ENCODE results near the gene ATF7IP2.
A peak's percentile ranks its signal among the peaks of the same experiment; 100 is the strongest.
"Not testable (repeated sequence)": the region's sequence is repeated elsewhere in the genome, so short reads cannot be mapped to it uniquely, and the experiment has no call there.

The ATF7IP2 gene

GRCh38 chr16:10376229-10376628, 9.6 kb upstream of the ATF7IP2 start:
- DNase-seq (ENCODE audit: low read depth) = no peak

DNA sequence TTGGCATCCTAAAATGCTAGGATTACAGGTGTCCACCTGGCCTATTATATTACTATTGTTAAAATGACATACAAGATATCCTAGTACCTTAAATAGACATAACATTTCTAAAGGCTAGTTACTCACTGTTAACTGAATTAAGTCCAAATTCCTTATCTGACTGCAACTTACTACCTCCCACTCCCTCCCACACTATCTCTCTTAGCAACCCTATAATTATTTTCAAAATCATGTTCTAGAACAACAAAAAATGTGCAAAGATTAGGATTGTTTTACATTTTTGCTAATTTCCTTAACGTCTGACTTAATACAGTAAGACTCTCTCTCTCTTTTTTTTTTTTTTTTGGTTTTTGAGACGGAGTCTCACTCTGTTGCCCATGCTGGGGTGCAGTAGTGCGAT, 2.2 kb upstream of the ATF7IP2 start:
- no peak for DNase-seq (ENCODE audit: low read depth)

DNA sequence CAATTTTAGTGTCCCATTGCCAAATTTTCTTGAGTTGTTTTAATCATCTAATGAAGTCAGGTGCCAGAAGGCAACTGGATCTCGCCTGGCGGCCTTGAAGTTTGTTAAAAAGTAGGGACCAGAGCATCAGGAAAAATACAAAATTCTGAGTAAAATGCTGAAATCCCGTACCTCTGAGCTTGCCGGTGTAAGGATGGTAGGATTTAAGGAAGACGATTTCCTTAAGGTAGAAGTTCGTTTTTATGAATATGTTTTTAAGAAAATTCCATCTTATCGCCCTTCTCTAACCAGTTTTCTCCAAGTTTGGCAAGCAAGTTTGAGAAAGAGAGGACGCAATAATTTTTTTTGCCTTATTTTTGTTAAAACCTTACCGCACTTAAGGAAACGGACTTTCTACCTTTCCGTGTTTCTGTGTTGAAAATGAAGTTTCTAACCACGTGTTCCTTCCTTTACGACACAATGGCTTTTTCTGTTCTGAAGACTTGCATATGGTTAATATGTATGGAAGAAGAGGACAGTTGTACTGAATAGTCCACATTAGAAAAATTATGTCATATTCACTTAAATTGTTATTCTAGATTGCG, 748 bp downstream of the ATF7IP2 start:
- peak; percentile 25 for DNase-seq (ENCODE audit: low read depth)

- no peak for DNase-seq (ENCODE audit: low read depth)
Measured at GRCh38 chr16:10387188-10387617, 1.3 kb downstream of the ATF7IP2 start.

- DNase-seq (ENCODE audit: low read depth) = no peak
Measured at GRCh38 chr16:10388988-10389387, 3.1 kb downstream of the ATF7IP2 start.

DNA sequence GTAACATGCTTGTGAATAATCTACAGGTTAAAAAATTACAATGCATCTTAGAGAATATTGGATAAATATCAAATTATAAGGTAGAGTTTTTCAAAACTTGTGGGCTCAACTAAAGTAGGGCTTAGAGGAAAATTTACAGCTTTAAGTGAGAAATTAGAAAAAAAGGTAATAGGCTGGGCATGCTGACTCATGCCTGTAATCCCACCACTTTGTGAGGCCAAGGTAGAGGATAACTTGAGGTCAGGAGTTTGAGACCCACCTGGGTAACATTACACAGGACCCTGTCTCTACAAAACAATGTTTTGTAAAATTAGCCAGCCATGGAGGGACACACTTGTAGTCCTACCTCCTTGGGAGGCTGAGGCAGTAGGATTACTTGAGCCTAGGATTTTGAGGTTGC, 4.5 kb downstream of the ATF7IP2 start:
- DNase-seq (ENCODE audit: low read depth) = no peak

GRCh38 chr16:10390867-10391266, 5.0 kb downstream of the ATF7IP2 start:
- DNase-seq (ENCODE audit: low read depth) = no peak

DNA sequence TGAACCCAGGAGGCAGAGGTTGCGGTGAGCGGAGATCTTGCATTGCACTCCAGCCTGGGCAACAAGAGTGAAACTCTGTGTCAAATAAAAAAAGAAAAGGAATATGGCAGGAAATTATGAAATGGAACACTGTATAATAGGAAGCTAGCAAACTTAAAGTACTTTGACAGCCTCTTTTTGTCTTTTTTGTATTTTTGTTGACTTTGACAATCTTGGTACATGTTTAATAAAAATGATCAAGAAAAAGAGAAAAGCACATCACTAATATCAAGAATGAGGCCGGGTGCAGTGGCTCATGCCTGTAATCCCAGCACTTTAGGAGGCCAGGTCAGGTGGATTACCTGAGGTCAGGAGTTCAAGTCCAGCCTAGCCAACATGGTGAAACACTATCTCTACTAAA, 5.5 kb downstream of the ATF7IP2 start:
- DNase-seq (ENCODE audit: low read depth) = no peak

GRCh38 chr16:10402975-10403374, 17.1 kb downstream of the ATF7IP2 start:
- peak; percentile 2 for DNase-seq (ENCODE audit: low read depth)

GRCh38 chr16:10405386-10405939, 19.6 kb downstream of the ATF7IP2 start:
- DNase-seq (ENCODE audit: low read depth) = peak; percentile 95

DNA sequence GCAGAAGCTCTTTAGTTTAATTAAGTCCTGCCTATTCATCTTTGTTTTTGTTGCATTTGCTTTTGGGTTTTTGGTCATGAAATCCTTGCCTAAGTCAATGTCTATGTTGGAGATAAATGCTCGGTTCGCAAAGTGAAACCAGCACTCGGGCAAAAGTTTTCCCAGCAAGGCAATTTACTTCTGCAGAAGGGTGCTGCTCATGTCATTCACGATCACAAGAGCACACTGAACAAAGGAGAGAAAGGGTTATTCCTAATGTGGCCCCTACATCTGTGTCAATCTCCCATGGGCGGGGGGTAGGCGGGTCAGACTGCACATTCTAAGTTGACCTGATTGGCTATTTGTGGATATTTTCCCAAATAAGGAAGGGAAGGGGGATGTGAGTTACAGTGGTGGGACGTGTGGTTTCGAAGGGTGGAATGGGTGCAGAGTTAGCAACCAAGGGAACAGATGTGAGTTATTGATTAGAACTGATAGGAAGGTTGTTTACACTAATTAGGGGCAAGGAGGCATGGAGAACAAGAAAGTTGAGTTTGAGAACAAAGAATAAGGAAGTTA, 23.0 kb downstream of the ATF7IP2 start:
- DNase-seq (ENCODE audit: low read depth) = peak; percentile 37

- DNase-seq (ENCODE audit: low read depth) = not testable (repeated sequence)
Measured at GRCh38 chr16:10409713-10410112, 23.9 kb downstream of the ATF7IP2 start.

DNA sequence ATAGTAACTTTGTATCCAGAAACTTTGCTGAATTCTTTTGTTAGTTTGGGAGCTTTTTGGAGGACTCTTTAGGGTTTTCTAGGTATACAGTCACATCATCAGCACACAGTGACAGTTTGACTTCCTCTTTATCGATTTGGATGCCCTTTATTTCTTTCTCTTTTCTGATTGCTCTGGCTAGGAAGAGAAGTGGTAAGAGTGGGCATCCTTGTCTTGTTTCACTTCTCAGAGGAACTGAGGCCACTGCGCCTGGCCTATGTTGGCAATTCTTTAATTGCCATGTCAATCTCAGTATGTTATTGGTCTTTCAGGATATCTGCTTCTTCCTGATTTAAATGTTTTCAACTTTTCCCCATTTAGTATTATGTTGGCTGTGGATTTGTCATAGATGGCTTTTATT, 24.6 kb downstream of the ATF7IP2 start:
- no peak for DNase-seq (ENCODE audit: low read depth)

DNA sequence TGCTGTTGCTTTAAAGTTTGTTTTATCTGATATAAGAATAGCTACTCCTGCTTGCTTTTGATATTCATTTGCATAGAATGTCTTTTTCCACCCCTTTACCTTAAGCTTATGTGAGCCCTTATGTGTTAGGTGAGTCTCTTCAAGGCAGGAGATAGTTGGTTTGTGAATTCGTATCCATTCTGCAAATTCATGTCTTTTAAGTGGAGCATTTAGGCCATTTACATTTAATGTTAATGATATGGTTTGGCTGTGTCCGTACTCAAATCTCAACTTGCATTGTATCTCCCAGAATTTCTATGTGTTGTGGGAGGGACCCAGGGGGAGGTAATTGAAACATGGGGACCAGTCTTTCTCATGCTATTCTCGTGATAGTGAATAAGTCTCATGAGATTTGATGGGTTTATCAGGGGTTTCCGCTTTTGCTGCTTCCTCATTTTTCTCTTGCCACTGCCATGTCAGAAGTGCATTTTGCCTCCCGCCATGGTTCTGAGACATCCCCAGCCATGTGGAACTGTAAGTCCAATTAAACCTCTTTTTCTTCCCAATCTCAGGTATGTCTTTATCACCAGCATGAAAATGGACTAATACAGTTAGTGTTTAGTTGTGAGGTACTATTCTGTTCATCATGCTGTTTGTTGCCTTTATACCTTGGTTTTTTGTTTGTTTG, 27.2 kb downstream of the ATF7IP2 start:
- DNase-seq (ENCODE audit: low read depth) = no peak

- DNase-seq (ENCODE audit: low read depth) = not testable (repeated sequence)
Measured at GRCh38 chr16:10418204-10418603, 32.3 kb downstream of the ATF7IP2 start.

GRCh38 chr16:10419701-10420100, 33.8 kb downstream of the ATF7IP2 start:
- DNase-seq (ENCODE audit: low read depth) = no peak

GRCh38 chr16:10421596-10421995, 35.7 kb downstream of the ATF7IP2 start:
- DNase-seq (ENCODE audit: low read depth) = no peak

DNA sequence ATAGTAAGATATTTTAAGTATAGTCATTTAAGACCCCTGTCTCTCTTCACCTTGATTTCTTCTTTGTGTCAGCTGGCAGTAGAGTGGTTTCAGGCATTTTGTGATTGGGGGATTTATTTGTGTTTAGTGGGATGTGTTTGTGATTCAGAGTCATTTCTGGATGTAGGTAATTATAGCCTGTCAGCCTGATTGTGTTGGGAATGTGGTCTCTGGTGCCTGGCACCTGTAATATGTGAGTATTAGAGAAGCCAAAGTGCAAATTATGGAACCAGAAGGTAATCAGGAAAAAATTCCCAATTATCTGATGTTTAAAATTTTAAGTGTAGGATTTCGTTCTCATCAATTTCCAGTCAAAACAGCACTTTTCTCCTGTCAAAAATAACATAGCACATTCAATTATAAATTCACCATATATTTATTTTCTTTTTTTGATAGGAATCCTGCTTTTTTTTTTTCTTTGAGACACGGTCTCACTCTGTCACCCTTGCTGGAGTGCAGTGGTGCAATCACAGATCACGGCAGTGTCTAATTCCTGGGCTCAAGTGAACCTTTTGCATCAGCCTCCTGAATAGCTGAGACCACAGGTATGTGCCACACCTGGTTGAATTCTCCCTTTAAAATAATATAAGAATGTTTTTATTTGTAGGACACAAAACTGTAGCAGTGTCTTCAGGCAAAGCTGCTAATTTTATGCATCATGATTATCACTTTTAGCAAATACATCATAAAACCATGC, 42.7 kb downstream of the ATF7IP2 start:
- DNase-seq (ENCODE audit: low read depth) = no peak

- DNase-seq (ENCODE audit: low read depth) = not testable (repeated sequence)
Measured at GRCh38 chr16:10429299-10429969, 43.6 kb downstream of the ATF7IP2 start.

DNA sequence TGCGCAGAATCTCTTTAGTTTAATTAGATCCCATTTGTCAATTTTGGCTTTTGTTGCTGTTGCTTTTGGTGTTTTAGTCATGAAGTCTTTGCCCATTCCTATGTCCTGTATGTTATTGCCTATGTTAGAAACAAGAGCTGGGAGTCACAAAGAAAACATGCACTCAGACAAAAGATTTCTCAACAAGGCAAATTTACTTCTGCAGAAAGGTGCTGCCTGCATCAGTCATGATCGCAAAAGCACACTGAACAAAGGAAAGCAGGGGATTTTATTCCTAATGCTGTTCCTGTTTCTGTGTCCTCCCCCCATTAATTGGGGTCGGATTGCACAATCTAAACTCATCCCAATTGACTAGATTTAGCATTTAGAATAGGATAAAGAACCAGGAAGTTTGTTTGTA, 55.9 kb downstream of the ATF7IP2 start:
- DNase-seq (ENCODE audit: low read depth) = no peak

GRCh38 chr16:10447289-10447688, 61.4 kb downstream of the ATF7IP2 start:
- no peak for DNase-seq (ENCODE audit: low read depth)
